ENCODE measurements around the gene CYP27C1.

CYP27C1 gene

DNA sequence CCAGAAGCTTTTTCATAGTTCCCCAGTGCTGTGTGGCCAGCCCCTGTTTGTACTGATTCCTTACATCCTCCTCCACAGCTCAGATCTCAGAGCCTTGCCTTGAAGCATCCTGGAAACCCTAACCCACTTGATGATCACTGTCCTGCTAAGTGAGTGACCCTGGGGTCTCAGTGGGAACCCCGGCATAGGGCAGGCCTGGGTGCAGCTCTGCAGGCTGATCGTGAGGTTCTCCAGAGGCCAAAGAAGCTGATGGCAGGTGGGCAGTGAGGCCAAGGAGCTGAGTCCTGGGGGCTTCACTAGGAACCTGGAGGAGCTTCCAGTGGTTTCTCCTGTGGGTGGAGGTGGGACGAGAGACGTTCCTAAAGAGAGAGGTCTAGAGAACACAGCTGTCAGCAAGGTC lies 65.7 kb downstream of the CYP27C1 start:
- DNase-seq (ENCODE audit: low read depth in 1 of 2, low spot score in 1 of 2) = no peak

DNA sequence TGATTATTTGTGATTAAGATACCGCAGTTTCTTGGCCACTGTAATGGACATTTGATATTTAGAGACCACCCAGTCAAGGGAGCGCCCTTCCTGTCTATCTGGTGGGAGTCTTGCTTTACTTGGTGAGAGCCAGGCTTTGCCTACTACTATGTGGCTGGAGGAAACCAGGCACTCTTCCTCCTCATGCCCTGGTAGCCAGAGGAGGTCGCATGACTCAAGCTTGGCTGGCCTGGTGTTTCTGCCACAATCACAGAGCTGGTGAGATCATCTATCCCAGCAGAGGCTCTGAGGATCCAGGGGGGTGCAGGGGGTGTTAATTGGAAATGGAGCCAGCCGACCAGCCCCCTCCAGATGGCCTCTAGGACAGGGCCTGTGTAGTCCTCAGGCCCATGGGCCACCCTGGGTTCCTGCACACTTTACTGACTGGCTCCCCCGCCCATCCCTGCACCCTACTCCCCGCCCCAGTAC lies 66.4 kb downstream of the CYP27C1 start:
- no peak for DNase-seq (ENCODE audit: low read depth in 1 of 2, low spot score in 1 of 2)

DNA sequence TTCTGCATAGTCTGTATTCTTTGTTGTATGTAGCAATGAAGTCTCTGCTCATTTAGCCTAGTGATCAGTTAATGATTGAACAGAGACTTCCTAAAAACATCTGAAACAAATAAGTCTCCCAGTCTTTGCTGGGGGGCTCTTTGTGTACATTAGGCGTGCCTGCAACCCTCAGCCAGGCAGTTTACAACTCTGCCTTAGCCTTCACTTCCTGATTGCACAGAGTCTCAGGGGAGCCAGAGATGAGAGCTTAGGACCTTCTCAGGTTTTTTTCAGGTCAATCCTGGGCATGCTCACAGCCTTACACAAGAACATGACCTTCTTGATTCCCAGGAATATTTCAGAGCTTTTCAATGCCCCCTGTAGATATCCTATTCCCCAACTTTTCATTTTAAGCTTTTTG lies 69.1 kb downstream of the CYP27C1 start:
- no peak for DNase-seq (ENCODE audit: low read depth in 1 of 2, low spot score in 1 of 2)

DNA sequence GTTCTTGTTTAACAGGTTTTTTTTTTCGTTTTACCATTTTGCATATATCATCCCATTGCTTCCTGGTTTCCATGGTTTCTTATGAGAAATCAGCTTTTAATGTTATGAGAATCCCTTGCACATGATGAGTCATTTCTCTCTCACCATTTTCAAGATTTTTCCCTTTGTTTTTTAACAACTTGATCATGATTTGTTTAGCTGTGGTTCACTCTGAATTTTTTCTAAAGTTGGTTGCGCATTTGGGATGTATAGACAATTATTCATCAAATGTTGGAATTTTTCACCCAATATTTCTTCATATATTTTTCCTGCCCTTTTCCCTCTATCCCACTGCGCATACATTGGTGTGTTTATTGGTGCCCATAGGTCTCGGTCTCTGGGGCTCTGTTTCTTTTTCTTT lies 70.7 kb downstream of the CYP27C1 start:
- DNase-seq (ENCODE audit: low read depth in 1 of 2, low spot score in 1 of 2) = no peak

DNA sequence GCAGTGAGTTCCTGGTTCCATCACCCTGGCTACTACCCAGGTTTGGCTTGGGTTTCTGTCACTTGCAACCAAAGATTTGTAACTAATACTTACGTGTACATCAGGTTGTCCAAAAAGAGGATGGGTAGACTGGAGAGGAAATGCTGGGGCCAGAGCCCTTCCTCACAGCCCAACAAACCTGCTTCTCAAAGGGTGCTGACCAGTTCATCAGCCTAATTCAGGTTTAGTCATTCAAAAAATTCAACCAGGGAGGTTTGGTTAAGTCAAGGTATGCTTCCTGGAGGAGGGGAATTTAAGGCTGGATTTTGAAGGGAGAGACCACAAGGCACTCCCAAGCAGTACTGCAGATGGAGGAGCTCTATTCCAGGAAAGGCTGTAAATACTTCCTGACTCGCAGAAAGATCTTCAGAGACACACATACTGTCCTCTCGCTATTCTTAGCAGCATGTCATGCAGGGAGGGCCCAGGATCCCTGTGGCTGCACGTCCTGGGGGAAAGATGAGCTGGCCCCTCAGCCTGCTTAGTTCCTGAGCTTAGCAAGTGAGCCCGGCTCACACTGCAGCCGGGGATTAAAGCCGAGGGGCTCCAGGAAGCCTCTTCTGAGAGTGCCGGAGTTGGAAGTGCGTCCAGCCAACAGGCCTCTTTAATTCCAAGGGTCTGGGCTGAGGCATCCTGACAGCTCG lies 73.1 kb downstream of the CYP27C1 start:
- DNase-seq (ENCODE audit: low read depth in 1 of 2, low spot score in 1 of 2) = no peak

DNA sequence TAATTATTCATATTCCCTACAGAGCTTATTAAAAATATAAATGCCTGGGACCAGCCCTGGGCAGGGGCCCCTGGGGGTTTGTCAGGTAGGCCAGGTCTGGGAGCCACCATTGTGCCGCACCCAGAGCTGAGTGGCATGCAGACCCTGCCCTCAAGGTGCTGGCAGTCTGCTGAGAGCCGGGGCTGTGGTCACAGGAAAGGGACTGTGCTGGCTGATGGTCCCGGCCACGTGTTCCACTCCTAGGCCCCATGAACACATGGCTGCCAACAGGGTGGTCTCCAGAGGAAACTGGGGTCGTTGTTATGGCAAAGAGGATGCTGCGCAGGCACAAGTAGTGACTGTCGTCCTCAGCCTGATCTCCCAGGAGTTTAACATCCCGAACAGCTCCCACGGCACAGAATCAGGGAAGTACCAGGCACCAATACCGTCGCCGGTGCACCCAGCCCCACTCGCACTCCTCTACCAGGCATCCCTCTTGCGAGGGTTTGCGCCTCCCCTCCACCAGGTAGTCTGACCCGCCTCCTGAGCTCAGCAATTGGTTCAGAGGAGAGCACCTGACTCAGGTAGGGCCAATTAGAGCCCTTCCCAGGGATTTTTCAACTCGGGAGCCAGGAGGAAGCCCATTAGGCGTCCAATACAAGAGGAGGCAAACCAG lies 73.9 kb downstream of the CYP27C1 start:
- DNase-seq (ENCODE audit: low read depth in 1 of 2, low spot score in 1 of 2) = no peak

DNA sequence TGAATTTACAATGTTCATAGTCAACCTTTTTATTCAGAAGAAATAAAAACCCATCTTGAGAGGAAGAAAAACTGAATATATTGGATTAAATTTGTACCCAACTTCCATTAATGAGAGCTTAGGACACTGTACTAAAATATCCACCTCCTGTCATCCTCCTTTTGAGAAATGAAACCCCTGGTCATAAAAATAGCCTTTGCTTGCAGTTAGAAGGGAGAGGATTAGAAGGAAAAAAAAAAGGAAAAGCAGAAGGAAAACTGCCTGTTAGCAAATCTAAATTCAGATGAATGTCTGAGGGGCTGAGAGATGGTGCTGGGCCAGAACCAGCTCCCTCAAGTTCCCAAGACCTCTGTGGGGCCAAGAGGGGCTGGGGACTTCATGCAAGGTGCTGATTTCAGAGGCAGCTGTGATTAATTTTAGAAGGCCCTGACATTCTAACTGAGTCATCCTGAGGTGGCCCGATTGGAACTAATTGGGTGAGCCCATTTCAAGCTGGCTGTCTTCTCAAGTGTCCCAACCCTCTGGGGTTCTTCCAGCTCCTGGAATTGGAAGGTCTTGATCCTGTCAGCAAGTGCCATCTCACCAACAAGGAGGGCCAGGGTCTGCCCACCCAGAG lies 74.7 kb downstream of the CYP27C1 start:
- DNase-seq (ENCODE audit: low read depth in 1 of 2, low spot score in 1 of 2) = no peak

DNA sequence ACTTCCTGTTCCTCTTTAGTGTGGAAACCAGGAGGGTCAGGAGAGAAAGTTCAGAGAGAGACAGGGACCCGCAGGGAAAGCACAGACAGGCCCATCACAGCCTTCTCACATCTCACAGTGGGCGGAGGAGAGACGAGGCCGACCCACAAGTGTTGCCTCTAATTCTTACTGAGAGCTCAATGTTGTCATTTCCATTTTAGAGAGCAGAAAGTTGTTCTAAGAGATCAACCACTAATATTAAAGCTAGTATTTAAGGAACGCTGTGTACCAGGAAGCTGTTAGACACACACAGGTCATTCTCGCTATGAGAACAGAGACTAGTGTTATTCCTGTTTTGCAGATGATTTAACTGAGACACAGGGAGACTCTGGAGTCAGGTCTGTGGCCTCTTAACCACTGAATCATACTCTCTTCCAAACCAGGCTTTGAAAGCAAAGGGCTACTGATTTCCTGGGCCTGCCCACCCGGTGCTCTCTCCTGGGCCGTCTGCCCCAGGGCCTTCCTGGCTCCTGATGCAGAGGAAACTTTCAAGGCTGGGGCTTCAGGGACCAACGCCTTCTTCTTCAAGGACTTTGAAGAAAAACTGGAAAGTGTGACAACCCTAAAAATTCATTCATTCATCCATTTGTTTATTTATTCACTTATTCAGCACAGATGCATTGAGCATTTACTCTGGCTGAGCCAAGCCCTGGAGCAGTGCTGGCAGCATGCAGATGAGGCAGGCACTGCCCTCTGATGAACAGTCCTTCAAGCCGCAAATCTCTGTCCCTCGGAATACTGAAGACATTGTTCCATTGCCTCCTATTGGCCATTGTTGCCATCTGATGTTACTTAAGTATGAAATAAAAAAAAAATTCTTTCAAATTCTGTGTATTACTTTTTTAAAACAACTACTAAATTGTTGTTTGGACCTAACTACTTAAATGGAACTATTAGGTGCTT lies 76.0 kb downstream of the CYP27C1 start:
- DNase-seq (ENCODE audit: low read depth in 1 of 2, low spot score in 1 of 2) = no peak

DNA sequence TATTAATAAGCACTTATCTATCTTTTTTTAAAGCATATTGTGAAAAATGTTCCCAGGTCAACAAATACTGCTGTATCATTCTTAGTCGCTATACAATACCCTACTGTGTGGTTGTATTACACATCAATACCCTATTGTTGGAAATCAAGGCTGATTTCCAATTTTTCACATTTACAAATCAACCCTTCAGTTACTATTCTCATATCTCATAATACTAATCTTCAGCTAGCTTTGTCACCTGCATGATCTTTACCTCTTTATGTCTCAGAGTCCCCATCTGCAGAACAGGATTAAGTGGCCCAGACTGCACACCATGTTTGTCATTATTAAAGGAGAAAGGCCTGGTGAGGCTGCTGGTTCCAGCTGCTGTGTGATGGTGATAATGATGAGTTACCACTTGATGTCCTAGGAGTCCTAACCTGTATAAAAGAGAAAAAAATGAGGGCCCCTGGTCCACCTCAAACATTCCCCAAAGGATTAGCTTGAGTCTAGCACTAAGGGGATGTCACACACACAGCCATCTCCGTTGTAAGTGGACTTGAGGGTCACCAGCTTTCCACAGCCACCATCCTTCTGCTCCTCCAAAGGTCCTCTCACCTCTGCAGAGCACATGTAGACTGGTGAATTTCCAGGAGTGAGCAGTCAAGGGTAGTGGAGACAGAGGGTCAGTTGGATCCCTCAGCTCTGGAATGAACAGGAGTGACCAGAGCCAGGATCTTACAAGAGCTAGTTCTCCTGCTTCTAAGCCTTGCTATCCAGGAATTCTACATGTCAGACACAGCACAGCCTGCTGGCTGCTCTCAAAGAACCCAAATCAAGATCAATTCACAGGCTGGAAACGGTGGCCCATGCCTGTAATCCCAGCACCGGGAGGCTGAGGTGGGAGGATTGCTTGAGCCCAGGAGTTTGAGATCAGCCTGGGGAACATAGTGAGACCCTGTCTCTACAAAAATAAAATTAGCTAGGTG lies 77.2 kb downstream of the CYP27C1 start:
- DNase-seq (ENCODE audit: low read depth in 1 of 2, low spot score in 1 of 2) = no peak

DNA sequence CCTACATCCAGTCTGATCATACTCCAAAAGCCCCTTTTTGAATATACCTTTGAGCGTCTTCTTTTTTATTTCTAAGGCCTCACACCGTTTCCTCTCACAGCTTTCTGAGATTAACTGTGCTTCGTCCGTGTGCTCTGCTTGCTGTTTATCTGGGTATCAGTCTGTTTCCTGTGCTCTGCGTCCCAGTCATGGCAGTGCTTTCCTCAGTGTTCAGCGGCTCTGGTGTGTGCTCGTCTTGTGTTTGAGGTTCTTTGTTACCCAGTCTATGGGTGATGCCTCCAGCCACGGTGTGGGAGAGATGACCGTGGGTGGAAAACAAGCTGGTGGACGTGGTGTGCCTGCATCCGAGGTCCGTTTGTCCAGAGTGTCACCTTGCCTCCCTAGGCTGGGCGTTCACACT lies 79.6 kb downstream of the CYP27C1 start:
- no peak for DNase-seq (ENCODE audit: low read depth in 1 of 2, low spot score in 1 of 2)

DNA sequence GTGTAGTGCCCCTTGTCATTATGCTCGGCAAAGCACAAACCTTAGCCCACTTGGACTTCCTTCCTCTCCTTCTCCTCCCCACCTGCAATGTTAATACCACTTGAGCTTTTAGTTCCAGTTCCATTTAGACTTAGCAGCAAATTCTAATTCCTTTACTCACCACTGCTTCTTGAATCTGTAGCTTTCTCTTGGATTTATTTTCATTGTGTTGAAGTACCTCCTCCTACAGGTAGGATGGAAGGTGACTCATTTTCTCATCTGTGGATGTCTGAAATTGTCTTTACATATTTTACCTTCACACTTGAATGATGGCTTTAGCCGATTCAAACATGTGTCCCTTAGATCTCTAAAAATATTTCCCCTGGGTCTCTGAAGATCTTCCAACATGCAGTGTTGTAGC lies 80.3 kb downstream of the CYP27C1 start:
- no peak for DNase-seq (ENCODE audit: low read depth in 1 of 2, low spot score in 1 of 2)

DNA sequence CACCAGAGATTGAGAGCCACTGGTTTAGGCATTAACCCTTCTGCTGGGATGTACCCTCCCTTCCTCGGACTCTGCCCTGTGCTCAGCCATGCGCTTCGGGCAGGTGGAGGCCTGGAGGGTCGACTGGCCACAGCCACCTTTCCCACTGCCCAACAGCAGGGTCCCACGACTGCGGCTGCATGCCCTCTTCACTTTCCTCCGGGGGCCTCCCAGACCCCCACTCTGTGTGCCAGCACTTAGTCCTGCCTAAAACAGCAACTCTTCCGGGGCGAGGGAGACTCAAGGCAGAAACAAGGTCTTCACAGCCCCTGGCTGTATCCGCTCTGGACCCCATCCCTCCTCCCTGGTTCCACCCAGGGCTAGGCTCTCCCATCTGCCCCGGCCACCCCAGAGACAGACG lies 81.8 kb downstream of the CYP27C1 start:
- DNase-seq (ENCODE audit: low read depth in 1 of 2, low spot score in 1 of 2) = no peak

DNA sequence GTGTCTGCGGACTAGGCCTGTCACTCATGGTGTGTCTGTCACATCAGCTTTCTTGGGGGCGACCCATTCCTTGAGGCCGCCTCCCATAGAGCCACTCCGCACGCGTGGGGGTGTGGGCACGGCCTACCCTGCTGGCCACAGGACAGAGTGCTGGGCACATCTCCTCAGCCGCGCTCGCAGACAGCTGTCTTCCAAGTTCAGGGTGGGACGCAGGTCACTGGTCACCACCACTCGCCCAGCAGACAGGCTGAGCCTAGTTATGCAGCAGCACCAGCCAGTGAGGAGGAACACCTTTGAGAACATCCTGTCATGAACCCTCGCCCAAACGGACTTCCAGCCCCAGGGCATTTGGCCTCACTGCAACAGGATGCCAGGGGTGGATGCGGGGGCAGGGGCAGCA lies 82.4 kb downstream of the CYP27C1 start:
- no peak for DNase-seq (ENCODE audit: low read depth in 1 of 2, low spot score in 1 of 2)

DNA sequence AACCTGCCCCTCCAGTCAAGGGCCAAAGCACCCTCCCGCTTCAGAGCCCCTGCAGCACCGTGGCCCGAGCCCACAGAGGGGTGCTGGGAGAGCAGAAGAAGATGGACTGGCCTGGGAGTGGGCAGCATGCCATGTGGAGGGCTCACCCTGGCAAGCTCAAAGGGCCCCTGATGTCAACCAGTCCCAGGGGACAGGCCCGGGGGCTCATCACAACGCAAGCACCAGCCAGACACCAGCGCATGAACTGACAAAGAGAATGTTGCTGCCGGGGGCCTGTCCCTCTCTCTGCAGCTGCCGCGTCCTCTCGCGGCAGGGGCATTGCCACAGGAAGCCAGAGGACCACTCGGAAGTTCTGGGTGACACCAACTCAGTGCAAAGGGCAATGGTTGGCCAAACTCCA lies 82.9 kb downstream of the CYP27C1 start:
- no peak for DNase-seq (ENCODE audit: low read depth in 1 of 2, low spot score in 1 of 2)

DNA sequence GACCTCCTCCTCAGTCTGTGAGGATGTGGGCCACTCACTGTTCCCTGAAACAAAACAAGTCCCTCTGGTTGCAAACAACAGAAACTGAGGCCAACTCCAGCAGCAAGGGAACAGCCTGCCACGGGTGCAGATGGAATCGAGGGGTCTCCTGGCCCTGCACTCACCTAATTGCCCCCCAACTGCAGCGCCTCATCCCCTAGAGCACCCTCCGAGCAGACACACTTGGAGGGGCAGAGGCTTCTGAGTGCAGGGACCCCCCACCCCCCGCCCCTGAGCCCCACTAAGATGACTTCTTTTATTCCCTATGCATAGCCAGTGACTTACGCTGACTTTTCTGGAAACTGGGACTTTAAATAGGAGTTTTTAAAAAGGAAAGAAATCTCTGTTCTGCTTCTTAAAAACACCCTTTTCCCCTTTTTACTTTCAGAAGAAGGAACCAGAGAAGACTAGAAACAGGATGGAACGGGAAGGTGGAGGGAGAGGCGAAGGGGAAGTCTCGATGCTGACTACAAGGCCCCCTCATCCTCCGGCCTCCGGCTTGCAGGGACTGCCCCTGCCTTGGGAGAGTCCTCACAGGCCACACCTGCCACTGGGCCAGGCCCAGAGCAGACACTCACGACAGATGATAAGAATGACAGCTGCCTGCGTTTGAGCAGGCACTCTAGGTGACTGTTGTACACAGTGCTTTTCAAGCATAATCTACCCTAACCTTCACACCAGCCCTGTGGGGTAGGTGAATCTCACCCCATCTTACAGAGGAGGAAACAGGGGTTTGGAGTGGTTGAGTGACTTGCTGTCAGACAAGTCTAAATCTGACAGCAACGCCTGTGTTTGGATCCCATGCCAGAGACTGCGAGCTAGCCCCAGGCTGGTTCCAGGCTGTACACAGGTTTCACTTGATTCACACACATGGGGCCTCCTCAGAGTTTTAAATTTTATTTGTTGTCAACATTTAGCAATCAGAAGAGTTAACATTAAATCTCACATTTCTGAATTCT lies 85.0 kb downstream of the CYP27C1 start:
- no peak for DNase-seq (ENCODE audit: low read depth in 1 of 2, low spot score in 1 of 2)

DNA sequence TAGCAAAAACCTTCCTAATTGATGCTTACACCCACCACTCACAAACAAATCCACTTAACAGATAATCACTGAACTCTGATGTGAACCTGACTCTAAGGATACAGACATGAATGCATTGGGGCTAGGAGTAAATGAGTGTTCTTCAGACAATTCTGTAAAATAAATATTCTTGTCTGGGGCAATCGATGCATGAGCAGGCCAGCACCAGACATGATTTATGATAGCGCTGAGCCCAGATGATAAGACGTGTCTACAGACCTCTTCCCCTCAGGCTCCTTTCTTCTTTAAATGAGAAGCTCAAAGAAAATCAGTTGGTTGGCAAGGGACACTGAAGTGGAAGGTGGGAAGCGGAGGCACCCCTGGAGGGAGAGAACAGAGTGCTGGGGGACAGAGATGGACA lies 85.9 kb downstream of the CYP27C1 start:
- no peak for DNase-seq (ENCODE audit: low read depth in 1 of 2, low spot score in 1 of 2)

All from activated CD4-positive, alpha-beta T cell treated with anti-CD3 and anti-CD28 coated beads, Interleukin-2, amount 50 U/mL, for 24 hours (primary cell).